Thyroid gland (tissue), 4 donors: ENCODE measurements around the gene GFOD2.

Experiments used
- POLR2A ChIP-seq, 2 donors: fragments of 450-650 bp; IDR thresholded peaks; one replicate each; pipeline ENCODE4 v1.6.1; 2017; ENCODE audit warnings: antibody characterized with exemption in 2 of 2, mild to moderate bottlenecking in 2 of 2, moderate library complexity in 1 of 2
- TF ChIP-seq, protein P1 (sequence below), 6 experiments: fragments of 200-600 bp in 3 of 6; fragments of 450-650 bp in 3 of 6; sonication (generic) in 3 of 6; IDR thresholded peaks; one replicate each; pipeline ENCODE4 v1.5.1; 2016 to 2019; ENCODE audit warnings: antibody characterized with exemption in 6 of 6, mild to moderate bottlenecking in 2 of 6, inconsistent platforms in 1 of 6, moderate library complexity in 1 of 6

DNA sequence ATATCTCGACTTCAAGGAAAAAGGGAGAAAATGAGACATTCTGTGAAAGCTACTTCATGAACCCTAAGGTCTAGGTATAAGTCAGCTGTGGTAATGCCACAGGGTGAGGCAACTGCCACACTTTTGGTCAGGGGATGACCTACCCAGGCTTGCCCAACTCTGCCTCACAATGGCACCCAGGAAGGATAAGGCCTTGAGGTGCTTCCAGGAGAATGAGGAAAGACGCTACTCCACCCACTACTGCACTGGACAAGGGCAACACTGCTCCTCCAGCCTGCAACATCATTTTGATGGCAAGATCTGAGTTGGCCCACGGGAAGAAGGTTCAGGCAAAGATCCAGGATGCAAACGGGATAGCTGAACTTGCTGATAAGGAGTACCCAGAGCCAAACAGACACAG lies 22.0 kb upstream of the GFOD2 start:
- TF ChIP-seq POLR2A (IDR thresholded peaks at IDR 0.05): no peak
- TF ChIP-seq, protein P1, sequence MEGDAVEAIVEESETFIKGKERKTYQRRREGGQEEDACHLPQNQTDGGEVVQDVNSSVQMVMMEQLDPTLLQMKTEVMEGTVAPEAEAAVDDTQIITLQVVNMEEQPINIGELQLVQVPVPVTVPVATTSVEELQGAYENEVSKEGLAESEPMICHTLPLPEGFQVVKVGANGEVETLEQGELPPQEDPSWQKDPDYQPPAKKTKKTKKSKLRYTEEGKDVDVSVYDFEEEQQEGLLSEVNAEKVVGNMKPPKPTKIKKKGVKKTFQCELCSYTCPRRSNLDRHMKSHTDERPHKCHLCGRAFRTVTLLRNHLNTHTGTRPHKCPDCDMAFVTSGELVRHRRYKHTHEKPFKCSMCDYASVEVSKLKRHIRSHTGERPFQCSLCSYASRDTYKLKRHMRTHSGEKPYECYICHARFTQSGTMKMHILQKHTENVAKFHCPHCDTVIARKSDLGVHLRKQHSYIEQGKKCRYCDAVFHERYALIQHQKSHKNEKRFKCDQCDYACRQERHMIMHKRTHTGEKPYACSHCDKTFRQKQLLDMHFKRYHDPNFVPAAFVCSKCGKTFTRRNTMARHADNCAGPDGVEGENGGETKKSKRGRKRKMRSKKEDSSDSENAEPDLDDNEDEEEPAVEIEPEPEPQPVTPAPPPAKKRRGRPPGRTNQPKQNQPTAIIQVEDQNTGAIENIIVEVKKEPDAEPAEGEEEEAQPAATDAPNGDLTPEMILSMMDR (IDR thresholded peaks at IDR 0.05): no peak
